HepG2 (cell line): ENCODE results near the gene AKIP1.

ENCODE experiments used
- BCLAF1 ChIP-seq: fragments of 450-650 bp; IDR thresholded peaks from 2 replicates; pipeline ENCODE4 v1.6.1; 2017; ENCODE audit warnings: mild to moderate bottlenecking
- CTCF ChIP-seq: sonication (generic); formaldehyde crosslinking; IDR thresholded peaks from 2 replicates; pipeline ENCODE4 v1.5.0; 2020; ENCODE audit warnings: mild to moderate bottlenecking, missing genetic modification reagents, moderate library complexity
- DZIP1 ChIP-seq: sonication (generic); formaldehyde crosslinking; IDR thresholded peaks from 2 replicates; pipeline ENCODE4 v1.5.0; 2020; ENCODE audit warnings: mild to moderate bottlenecking, missing genetic modification reagents
- FOXM1 ChIP-seq: sonication (generic); formaldehyde crosslinking; IDR thresholded peaks from 2 replicates; pipeline ENCODE4 v1.5.0; 2020; ENCODE audit warnings: missing genetic modification reagents
- HDAC6 ChIP-seq: fragments of 200-600 bp; sonication (generic); IDR thresholded peaks from 2 replicates; pipeline ENCODE4 v1.7.0; 2017; ENCODE audit warnings: mild to moderate bottlenecking, antibody characterized with exemption, low read length, low read depth
- KAT8 ChIP-seq: IDR thresholded peaks from 2 replicates; pipeline ENCODE4 v1.6.1; 2016; ENCODE audit warnings: missing genetic modification reagents, missing compliant biosample characterization
- RAD51 ChIP-seq: fragments of 450-650 bp; IDR thresholded peaks from 2 replicates; pipeline ENCODE4 v1.6.1; 2016; ENCODE audit warnings: borderline replicate concordance
- REST ChIP-seq, 2 experiments: IDR thresholded peaks; 2 replicates each; pipeline ENCODE4 v1.6.1; 2011 to 2012; ENCODE audit warnings: low read length in 2 of 2, borderline replicate concordance in 1 of 2, low read depth in 1 of 2, mild to moderate bottlenecking in 1 of 2, moderate library complexity in 1 of 2
- SETDB1 ChIP-seq: sonication (generic); formaldehyde crosslinking; IDR thresholded peaks from 2 replicates; pipeline ENCODE4 v1.5.1; 2020; ENCODE audit warnings: missing genetic modification reagents, mild to moderate bottlenecking, borderline replicate concordance
- SMC3 ChIP-seq: IDR thresholded peaks from 2 replicates; pipeline ENCODE4 v1.6.1; 2011; ENCODE audit warnings: low read length, improper control_type of control experiment

- no peak for TF ChIP-seq RAD51
- TF ChIP-seq DZIP1 (CRISPR knock-in tag): no peak
- no peak for TF ChIP-seq BCLAF1
- TF ChIP-seq CTCF (CRISPR knock-in tag): no peak
- TF ChIP-seq REST (IDR thresholded peaks at IDR 0.05; ENCODE audit: borderline replicate concordance in 1 of 2, low read depth in 1 of 2, low read length in 2 of 2): no peak
- TF ChIP-seq FOXM1 (CRISPR knock-in tag): no peak
- no peak for TF ChIP-seq SETDB1
- TF ChIP-seq HDAC6: no peak
- TF ChIP-seq KAT8: no peak
- TF ChIP-seq SMC3: no peak
Observed at GRCh38 chr11:8917157-8917825, 6.3 kb downstream of the AKIP1 start.
